Lower lobe of right lung (tissue), 2 donors: ENCODE results near the gene SEMA3A. TPM values are rescaled to one million over a fixed set of nuclear protein-coding genes. Genes with fewer than 3 reads are reported as not detected.

Source experiments
- ATAC-seq, 2 donors: fragments of 200-7000 bp; cut with Tn5 transposase; one replicate each; pipeline ENCODE4 v1.9.1; 2020 to 2022; ENCODE audit warnings: mild to moderate bottlenecking in 2 of 2, moderate library complexity in 2 of 2
- DNase-seq: peaks from one replicate; pipeline ENCODE4 v3.0.0-alpha.2; 2020
- H3K27ac ChIP-seq: fragments of 200-600 bp; one replicate; pipeline ENCODE4 v1.8.0; 2022
- H3K27me3 ChIP-seq: fragments of 200-600 bp; one replicate; pipeline ENCODE4 v1.8.0; 2022; ENCODE audit warnings: low read depth
- H3K36me3 ChIP-seq: fragments of 200-600 bp; one replicate; pipeline ENCODE4 v1.8.0; 2022; ENCODE audit warnings: mild to moderate bottlenecking
- H3K4me1 ChIP-seq: fragments of 200-600 bp; one replicate; pipeline ENCODE4 v1.8.0; 2022
- H3K4me3 ChIP-seq: fragments of 200-600 bp; one replicate; pipeline ENCODE4 v1.8.0; 2022; ENCODE audit warnings: mild to moderate bottlenecking
- H3K9me3 ChIP-seq: fragments of 200-600 bp; one replicate; pipeline ENCODE4 v1.8.0; 2022
- intact Hi-C: fragments of 100-400 bp; cut with DNase I; formaldehyde crosslinking; loops from one replicate; pipeline ENCODE4 v1.11.0; 2022
- total RNA-seq: library from RNA; stranded (reverse); fragmentation: NEBNext Ultra II Directional; extraction: Animal tissue kit (Norgen Biotek cat#: 25700); gene quantifications from one replicate; pipeline ENCODE4 v1.2.1, GENCODE V29; 2021
- TF ChIP-seq, protein P1 (sequence below): fragments of 200-600 bp; IDR thresholded peaks from one replicate; pipeline ENCODE4 v1.8.0; 2022; ENCODE audit warnings: antibody characterized with exemption, mild to moderate bottlenecking
- donor health status: DM: no; HTN: yes; CAD: no; lungs with severe emphysema.

SEMA3A gene
- total RNA-seq, 1 donor from 2014 or later, result 9.7 TPM

DNA sequence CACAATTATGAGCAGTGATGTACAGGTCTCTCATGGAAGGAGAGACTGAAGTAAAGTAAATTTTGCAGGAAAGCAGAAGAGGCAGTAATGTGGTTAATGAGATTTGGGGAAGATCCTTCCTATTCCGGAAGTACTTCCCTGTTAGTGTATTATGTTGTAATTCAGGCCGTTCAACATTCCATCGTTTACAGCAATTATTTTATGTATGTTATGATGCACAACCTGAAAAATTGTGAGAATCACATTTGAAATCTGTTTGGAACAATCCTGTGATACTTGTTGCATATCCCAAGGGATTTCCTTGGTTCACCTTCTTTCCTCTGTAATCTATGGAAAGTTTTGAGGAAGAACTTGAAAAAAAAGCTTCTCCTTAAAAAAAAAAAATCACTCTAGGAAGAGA is 247.8 kb downstream of the SEMA3A start:
- H3K27ac ChIP-seq, result no peak overlapping the region
- no peak overlapping the region for H3K4me3 ChIP-seq
- TF ChIP-seq, protein P1, sequence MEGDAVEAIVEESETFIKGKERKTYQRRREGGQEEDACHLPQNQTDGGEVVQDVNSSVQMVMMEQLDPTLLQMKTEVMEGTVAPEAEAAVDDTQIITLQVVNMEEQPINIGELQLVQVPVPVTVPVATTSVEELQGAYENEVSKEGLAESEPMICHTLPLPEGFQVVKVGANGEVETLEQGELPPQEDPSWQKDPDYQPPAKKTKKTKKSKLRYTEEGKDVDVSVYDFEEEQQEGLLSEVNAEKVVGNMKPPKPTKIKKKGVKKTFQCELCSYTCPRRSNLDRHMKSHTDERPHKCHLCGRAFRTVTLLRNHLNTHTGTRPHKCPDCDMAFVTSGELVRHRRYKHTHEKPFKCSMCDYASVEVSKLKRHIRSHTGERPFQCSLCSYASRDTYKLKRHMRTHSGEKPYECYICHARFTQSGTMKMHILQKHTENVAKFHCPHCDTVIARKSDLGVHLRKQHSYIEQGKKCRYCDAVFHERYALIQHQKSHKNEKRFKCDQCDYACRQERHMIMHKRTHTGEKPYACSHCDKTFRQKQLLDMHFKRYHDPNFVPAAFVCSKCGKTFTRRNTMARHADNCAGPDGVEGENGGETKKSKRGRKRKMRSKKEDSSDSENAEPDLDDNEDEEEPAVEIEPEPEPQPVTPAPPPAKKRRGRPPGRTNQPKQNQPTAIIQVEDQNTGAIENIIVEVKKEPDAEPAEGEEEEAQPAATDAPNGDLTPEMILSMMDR, result no peak
- no peaks in the 10 kb centered on the region for H3K36me3 ChIP-seq
- H3K4me1 ChIP-seq, result no peaks in the 10 kb centered on the region
- no peaks in the 10 kb centered on the region for H3K9me3 ChIP-seq
- ATAC-seq, result no peak
- DNase-seq, result no peak
- no peaks in the 10 kb centered on the region for H3K27me3 ChIP-seq
- intact Hi-C loops, result no loop called here

DNA sequence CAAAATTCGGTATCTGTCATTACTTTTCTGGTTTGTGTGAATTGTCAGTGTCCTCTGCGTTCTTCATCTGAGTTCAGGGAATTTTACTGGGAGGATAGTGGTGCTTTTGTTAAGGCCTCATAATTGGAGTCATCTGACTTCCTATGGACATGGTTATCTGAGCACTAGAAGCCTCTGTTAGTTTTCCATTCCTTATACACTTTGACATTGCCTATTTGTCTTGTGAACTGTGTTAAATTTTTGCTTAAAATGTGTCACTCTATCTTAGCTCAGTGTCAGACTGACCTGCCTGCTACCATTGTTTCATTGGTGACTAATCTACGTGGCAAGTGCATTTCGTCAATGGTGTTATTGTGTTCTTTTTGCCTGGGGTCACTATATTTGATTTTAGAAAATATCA is 253.3 kb downstream of the SEMA3A start:
- no peak overlapping the region for H3K27ac ChIP-seq
- H3K9me3 ChIP-seq, result no peaks in the 10 kb centered on the region
- no peak overlapping the region for H3K4me3 ChIP-seq
- intact Hi-C loops, result no loop called here
- TF ChIP-seq, protein P1, result no peak
- DNase-seq (no peak), ATAC-seq (no peak)
- no peaks in the 10 kb centered on the region for H3K36me3 ChIP-seq
- no peaks in the 10 kb centered on the region for H3K27me3 ChIP-seq
- H3K4me1 ChIP-seq, result peaks cover 3% of the 10 kb centered on the region

DNA sequence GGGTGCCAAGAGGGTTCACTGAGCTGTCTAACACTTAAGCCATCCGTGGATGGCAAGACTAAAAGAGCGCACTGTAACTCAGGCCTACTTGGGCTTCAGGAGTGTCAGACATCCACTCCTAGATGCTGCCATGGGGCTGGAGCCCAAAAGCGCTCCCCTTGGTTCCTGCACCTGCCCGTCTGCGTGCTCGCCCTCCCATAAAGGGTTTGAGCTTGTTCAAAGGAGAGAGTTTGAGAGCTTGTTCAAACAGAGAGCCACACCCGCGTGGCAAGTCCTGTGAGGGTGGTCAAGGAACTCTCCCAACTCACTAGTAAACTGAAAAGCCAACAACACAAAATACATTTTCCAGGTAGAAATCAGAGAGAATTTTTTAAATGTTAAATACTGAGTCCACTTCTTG is 256.7 kb downstream of the SEMA3A start:
- intact Hi-C loops, result no loop called here
- H3K27me3 ChIP-seq, result no peaks in the 10 kb centered on the region
- no peak overlapping the region for H3K27ac ChIP-seq
- DNase-seq (peak; percentile 47), ATAC-seq (peak; percentile 35 to 42)
- TF ChIP-seq, protein P1, result no peak
- H3K36me3 ChIP-seq, result no peaks in the 10 kb centered on the region
- no peaks in the 10 kb centered on the region for H3K9me3 ChIP-seq
- no peak overlapping the region for H3K4me3 ChIP-seq
- peaks cover 8% of the 10 kb centered on the region for H3K4me1 ChIP-seq

DNA sequence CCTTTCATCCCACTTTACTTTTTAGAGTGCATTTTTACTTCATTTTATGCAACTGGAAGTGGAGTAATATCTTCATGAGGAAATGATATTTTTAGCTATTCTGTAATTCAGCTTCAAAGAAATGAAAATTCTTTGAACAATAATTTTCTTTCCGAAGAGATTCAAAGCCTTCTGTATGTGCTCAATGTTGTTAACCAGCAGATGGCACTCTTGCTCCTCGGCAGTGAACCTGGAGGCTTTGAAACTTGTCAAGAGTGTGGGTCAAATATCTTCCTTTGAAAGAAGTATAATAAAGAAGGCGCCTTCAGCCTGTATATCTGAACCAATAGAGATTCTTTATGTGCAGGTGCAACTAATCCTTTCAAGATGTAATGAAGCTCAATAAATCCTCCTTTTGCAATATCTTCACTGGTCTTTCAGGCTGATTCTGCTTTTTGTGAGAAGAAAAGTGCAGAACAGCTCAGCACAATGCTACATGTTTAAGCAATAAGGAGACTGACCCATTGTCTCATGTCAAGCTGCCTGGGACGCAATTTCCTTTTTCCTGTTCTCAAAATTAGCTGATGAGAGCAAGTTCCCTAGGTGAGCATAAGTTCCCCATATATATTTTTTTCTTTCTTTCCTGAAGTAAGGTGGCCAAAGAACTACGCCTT is 258.4 kb downstream of the SEMA3A start:
- TF ChIP-seq, protein P1, result peak; percentile 78
- intact Hi-C loops, result no loop called here

DNA sequence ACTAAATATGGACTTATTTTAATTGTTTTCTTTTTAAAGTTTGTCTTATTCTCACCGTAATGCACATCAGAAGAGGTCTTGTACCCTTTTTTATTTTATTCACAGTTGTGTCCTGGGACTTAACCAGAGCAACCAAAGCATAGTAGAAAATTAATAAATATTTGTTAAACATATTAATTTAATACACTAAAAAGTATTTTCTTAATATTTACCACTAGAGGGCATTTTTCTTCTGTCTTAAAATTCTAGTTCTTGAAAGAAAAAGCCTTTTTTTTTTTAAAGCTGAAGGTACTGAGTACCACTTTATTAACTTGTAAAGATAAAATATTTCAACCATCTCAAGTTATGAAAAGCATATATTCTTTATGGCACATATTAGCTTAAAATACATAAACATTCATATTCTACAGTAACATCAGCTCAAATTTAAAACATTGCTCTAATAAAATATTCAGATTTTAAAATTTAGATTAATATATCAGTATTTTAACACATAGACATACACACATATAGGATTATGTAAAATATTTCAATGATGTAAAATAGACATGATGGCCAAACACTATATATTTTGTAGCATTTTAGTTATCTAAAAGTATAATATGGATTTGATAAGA is 260.4 kb downstream of the SEMA3A start:
- TF ChIP-seq, protein P1, result peak; percentile 12
- Histone ChIP-seq H3K27me3 (no peaks in the 10 kb centered on the region), H3K27ac (no peak overlapping the region), H3K4me1 (peaks cover 8% of the 10 kb centered on the region), H3K36me3 (no peaks in the 10 kb centered on the region), H3K4me3 (no peak overlapping the region), H3K9me3 (no peaks in the 10 kb centered on the region)
- ATAC-seq (no peak), DNase-seq (no peak)
- intact Hi-C loops, result no loop called here

More for the DNA sequence above, 258.4 kb downstream of the SEMA3A start:
- Histone ChIP-seq H3K9me3 (no peaks in the 10 kb centered on the region), H3K4me3 (no peak overlapping the region), H3K4me1 (peaks cover 8% of the 10 kb centered on the region), H3K27me3 (no peaks in the 10 kb centered on the region), H3K36me3 (no peaks in the 10 kb centered on the region), H3K27ac (no peak overlapping the region)
- ATAC-seq (peak; percentile 74 to 78), DNase-seq (peak; percentile 49)
